Kidney (tissue), 14 donors: ENCODE measurements around the gene ISM1. TPM values are rescaled to one million over a fixed set of nuclear protein-coding genes. Genes with fewer than 3 reads are reported as not detected.

Source experiments
- DNase-seq, 5 donors: peaks; one replicate each; pipeline ENCODE4 v3.0.0-alpha.2; 2013 to 2020
- FAIRE-seq: peaks from 2 replicates; lab custom pipeline; 2012; peaks lifted over from hg19 to GRCh38; lab: Jason Lieb, UNC
- H3K27ac ChIP-seq, 2 donors: one replicate each; pipeline ENCODE4 v1.7.0; 2013; ENCODE audit warnings: low read depth in 2 of 2, low read length in 2 of 2, inconsistent platforms in 1 of 2
- H3K27me3 ChIP-seq: one replicate; pipeline ENCODE4 v1.7.1; 2013; ENCODE audit warnings: low read length, inconsistent platforms; ENCODE audit not compliant: control insufficient read depth, insufficient read depth
- H3K36me3 ChIP-seq, 3 donors: one replicate each; pipeline versions ENCODE4 v1.7.0 to v1.7.1; 2013; ENCODE audit warnings: low read length in 3 of 3, control low read depth in 1 of 3, inconsistent platforms in 1 of 3; ENCODE audit not compliant: insufficient read depth in 3 of 3, control insufficient read depth in 2 of 3
- H3K4me1 ChIP-seq, 3 donors: one replicate each; pipeline versions ENCODE4 v1.7.0 to v1.7.1; 2013; ENCODE audit warnings: low read length in 3 of 3, inconsistent platforms in 1 of 3, low read depth in 1 of 3; ENCODE audit not compliant: control insufficient read depth in 2 of 3, insufficient read depth in 2 of 3
- H3K4me3 ChIP-seq, 3 donors: one replicate each; pipeline versions ENCODE4 v1.7.0 to v1.8.1; 2013; ENCODE audit warnings: low read length in 3 of 3, control low read depth in 1 of 3, inconsistent platforms in 1 of 3
- H3K9ac ChIP-seq, 3 donors: one replicate each; pipeline versions ENCODE4 v1.7.0 to v1.7.1; 2013; ENCODE audit warnings: low read length in 3 of 3, control low read depth in 1 of 3, inconsistent platforms in 1 of 3
- H3K9me3 ChIP-seq, 3 donors: one replicate each; pipeline versions ENCODE4 v1.7.0 to v1.7.1; 2013; ENCODE audit warnings: low read length in 3 of 3, control low read depth in 1 of 3, inconsistent platforms in 1 of 3; ENCODE audit not compliant: control insufficient read depth in 2 of 3, insufficient read depth in 1 of 3
- CTCF ChIP-seq: IDR thresholded peaks from 3 replicates; pipeline ENCODE4 v1.5.1; 2012; ENCODE audit warnings: mild to moderate bottlenecking, moderate library complexity, borderline replicate concordance; ENCODE audit not compliant: insufficient read depth; ENCODE audit errors: extremely low read depth
- intact Hi-C: fragments of 100-400 bp; cut with DNase I; formaldehyde crosslinking; loops from one replicate; pipeline ENCODE4 v1.11.1; 2022
- polyA plus RNA-seq: library from polyadenylated mRNA; stranded (reverse); fragments of 350-450 nt; fragmentation: Illumina TruSeq; extraction: RNeasy Lipid Tissue Mini Kit (QIAGEN cat#74804); gene quantifications from one replicate; pipeline ENCODE4 v1.2.3, GENCODE V29; 2014; ENCODE audit warnings: low read depth, low replicate concordance; ENCODE audit not compliant: insufficient read depth
- total RNA-seq: library from RNA; stranded (reverse); fragmentation: NEBNext Ultra II Directional; extraction: Animal tissue kit (Norgen Biotek cat#: 25700); gene quantifications from one replicate; pipeline ENCODE4 v1.2.1, GENCODE V29; 2021
- donor health status: control.
- donor health status: control.
- donor health status: control.
- donor health status: control.
- donor health status: control.
- donor health status: DM: yes; HTN: yes; CAD: no.
- donor health status: Normal renal cell carcinoma (clear cell type).

ISM1 gene
- total and polyA plus RNA-seq, 2 donors from 2014 or later, result 2.0 to 2.6 TPM

- Histone ChIP-seq H3K4me1 (no peaks in the 10 kb centered on the region), H3K27me3 (no peaks in the 10 kb centered on the region), H3K9ac (no peak overlapping the region), H3K27ac (no peak overlapping the region), H3K9me3 (no peaks in the 10 kb centered on the region), H3K4me3 (no peak overlapping the region), H3K36me3 (no peaks in the 10 kb centered on the region)
- DNase-seq (no peak), FAIRE-seq (no peak)
- intact Hi-C loops, result no loop called here
- TF ChIP-seq CTCF, result no peak
These were observed 33.2 kb upstream of the ISM1 start for GRCh38 chr20:13187899-13188298.

GRCh38 chr20:13199279-13199678 is 21.8 kb upstream of the ISM1 start:
- Histone ChIP-seq H3K9me3 (no peaks in the 10 kb centered on the region), H3K27ac (no peak overlapping the region), H3K4me1 (no peaks in the 10 kb centered on the region), H3K27me3 (no peaks in the 10 kb centered on the region), H3K9ac (no peak overlapping the region), H3K4me3 (no peak overlapping the region), H3K36me3 (no peaks in the 10 kb centered on the region)
- no peak for TF ChIP-seq CTCF
- intact Hi-C loops, result no loop called here
- FAIRE-seq (no peak), DNase-seq (peak in 3 of 5 donors; percentile 36 to 73 (median 63))

GRCh38 chr20:13200767-13201500 is 20.1 kb upstream of the ISM1 start:
- intact Hi-C loops, result no loop called here
- DNase-seq (peak in 1 of 5 donors; percentile 8), FAIRE-seq (no peak)

More at GRCh38 chr20:13200767-13201500, 20.1 kb upstream of the ISM1 start:
- no peak overlapping the region for H3K9ac ChIP-seq
- no peaks in the 10 kb centered on the region for H3K27me3 ChIP-seq
- TF ChIP-seq CTCF, result no peak
- H3K9me3 ChIP-seq, result no peaks in the 10 kb centered on the region
- no peaks in the 10 kb centered on the region for H3K4me1 ChIP-seq
- H3K27ac ChIP-seq, result no peak overlapping the region
- no peaks in the 10 kb centered on the region for H3K36me3 ChIP-seq
- no peak overlapping the region for H3K4me3 ChIP-seq
